Esophagus muscularis mucosa (tissue), 4 donors: ENCODE data around the gene WWOX.

ENCODE experiments used
- EP300 ChIP-seq: sonication (generic); formaldehyde crosslinking; IDR thresholded peaks from one replicate; pipeline ENCODE4 v1.6.1; 2017; ENCODE audit warnings: antibody characterized with exemption
- POLR2A ChIP-seq: fragments of 450-650 bp; IDR thresholded peaks from one replicate; pipeline ENCODE4 v1.6.1; 2017; ENCODE audit warnings: antibody characterized with exemption, moderate library complexity, mild to moderate bottlenecking, low read depth
- TF ChIP-seq, protein P1 (sequence below), 3 experiments: fragments of 200-600 bp in 2 of 3; fragments of 450-650 bp in 1 of 3; sonication (generic) in 2 of 3; IDR thresholded peaks; one replicate each; pipeline ENCODE4 v1.5.1; 2017 to 2019; ENCODE audit warnings: antibody characterized with exemption in 3 of 3, mild to moderate bottlenecking in 2 of 3, moderate library complexity in 1 of 3

DNA sequence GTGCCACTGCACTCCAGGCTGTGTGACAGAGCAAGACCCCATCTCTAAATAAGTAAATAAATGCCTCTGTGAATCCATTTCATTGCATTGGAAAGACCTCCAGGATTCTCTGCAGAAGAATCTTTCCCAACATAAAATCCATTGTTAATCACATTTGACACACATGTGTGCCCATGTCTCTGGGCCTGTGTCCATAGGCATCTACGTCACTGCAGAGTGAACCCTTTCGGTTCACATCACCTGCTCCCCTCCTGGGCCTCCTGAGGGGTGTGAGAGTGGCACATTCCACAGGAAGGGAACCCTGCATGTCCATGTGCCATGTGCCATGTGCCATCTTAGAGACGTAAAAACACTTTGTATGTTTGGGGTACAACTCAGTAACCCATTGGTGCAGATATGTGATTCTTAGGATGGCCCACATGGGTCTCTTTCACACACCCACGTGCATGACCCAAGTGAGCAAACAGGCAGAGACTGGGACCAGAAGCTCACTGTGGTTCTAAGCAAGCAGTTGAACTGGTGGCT, 1073.6 kb downstream of the WWOX start:
- no peak for TF ChIP-seq POLR2A
- TF ChIP-seq, protein P1, sequence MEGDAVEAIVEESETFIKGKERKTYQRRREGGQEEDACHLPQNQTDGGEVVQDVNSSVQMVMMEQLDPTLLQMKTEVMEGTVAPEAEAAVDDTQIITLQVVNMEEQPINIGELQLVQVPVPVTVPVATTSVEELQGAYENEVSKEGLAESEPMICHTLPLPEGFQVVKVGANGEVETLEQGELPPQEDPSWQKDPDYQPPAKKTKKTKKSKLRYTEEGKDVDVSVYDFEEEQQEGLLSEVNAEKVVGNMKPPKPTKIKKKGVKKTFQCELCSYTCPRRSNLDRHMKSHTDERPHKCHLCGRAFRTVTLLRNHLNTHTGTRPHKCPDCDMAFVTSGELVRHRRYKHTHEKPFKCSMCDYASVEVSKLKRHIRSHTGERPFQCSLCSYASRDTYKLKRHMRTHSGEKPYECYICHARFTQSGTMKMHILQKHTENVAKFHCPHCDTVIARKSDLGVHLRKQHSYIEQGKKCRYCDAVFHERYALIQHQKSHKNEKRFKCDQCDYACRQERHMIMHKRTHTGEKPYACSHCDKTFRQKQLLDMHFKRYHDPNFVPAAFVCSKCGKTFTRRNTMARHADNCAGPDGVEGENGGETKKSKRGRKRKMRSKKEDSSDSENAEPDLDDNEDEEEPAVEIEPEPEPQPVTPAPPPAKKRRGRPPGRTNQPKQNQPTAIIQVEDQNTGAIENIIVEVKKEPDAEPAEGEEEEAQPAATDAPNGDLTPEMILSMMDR (IDR thresholded peaks at IDR 0.05) = no peak
- no peak for TF ChIP-seq EP300
